ENCODE measurements around the gene SLC1A1.

The SLC1A1 gene

GRCh38 chr9:4508907-4509589, 18.8 kb downstream of the SLC1A1 start:
- no peak for DNase-seq (ENCODE audit: low read depth)
- no peak for TF ChIP-seq CTCF (IDR thresholded peaks at IDR 0.05; ENCODE audit: control insufficient read depth, extremely low read depth, insufficient read depth)
- no peak overlapping the region for H3K4me3 ChIP-seq (ENCODE audit: low read depth, low read length)

GRCh38 chr9:4509590-4509984, 19.3 kb downstream of the SLC1A1 start:
- no peak for DNase-seq (ENCODE audit: low read depth)
- TF ChIP-seq CTCF (IDR thresholded peaks at IDR 0.05; ENCODE audit: control insufficient read depth, extremely low read depth, insufficient read depth), result no peak
- no peak overlapping the region for H3K4me3 ChIP-seq (ENCODE audit: low read depth, low read length)

DNA sequence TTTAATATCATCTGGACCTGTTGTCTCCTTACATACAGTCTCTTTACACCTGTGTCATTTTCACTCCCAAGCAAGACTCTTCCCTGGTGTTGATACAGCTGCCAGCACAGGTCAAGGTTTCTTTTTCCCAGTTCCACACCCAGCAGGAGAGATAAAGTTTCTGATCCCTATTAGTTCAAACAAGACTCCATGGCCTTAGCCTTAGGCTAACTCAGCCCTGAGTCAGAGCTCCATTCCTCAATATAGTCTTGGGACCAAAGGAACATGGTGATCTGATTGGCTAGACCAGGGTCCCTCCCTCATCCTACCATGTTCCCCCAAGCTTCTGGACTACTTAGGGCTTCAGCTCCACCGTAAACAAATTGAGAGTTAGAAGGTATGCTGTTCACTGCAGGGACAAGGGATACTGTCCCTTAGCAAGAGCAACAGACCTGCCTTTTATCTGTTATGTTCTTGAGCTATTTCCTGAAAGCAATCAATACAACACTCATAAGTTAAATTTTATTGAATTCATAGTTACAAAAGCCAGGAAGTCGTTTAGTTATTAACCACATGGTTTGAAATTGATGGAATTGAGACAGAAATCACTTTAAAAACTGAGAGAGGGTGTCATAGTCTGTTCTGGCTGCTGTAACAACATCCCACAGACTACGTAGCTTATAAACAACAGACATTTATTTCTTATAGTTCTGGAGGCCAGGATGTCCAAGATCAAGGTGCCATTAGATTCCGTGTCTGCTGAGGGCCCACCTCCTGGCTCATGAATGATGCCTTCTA, 20.5 kb downstream of the SLC1A1 start:
- TF ChIP-seq CTCF (IDR thresholded peaks at IDR 0.05; ENCODE audit: control insufficient read depth, extremely low read depth, insufficient read depth), result no peak
- H3K4me3 ChIP-seq (ENCODE audit: low read depth, low read length), result no peak overlapping the region
- no peak for DNase-seq (ENCODE audit: low read depth)

GRCh38 chr9:4514252-4515128, 24.2 kb downstream of the SLC1A1 start:
- TF ChIP-seq CTCF (IDR thresholded peaks at IDR 0.05; ENCODE audit: control insufficient read depth, extremely low read depth, insufficient read depth), result no peak
- no peak for DNase-seq (ENCODE audit: low read depth)
- H3K4me3 ChIP-seq (ENCODE audit: low read depth, low read length), result no peak overlapping the region

DNA sequence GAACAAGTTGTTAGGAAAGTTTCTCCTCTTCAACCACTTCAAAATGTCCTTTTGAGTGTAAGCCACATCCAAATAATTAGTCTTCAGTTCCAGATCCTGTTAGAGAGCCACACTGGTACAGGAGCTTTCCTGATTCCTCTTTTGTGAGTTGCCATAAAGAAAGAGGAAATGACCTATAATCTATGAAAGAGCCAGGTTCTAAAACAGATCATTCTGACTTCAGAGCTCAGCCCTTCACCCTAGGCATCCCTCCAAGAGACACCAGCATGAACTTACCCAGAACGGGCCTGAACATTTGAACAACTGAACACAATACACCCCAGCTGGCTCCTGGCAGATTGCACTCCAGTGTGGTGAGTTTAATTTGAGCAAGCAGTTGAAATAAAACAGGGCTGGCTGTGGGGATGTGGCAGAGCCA, 25.7 kb downstream of the SLC1A1 start:
- TF ChIP-seq CTCF (IDR thresholded peaks at IDR 0.05; ENCODE audit: control insufficient read depth, extremely low read depth, insufficient read depth), result no peak
- no peak overlapping the region for H3K4me3 ChIP-seq (ENCODE audit: low read depth, low read length)
- no peak for DNase-seq (ENCODE audit: low read depth)

DNA sequence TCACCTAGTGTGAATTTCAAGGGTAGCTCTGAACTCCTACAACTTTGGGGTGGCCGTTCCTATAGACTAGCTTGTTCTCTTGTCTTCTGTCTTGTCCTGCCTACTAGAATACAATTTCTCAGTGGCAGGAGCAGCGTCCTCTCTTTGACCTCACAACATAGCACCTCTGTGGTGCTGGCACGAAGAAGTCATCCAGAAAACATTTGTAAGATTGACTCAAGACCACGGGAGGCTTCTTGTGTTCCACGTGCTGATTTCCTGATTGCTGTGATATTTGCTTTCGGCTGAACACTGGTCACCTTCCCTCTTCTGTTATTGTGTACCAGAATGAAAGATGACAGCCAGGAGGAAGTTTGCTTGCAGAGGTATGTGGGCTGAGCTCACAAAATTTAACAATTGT, 27.0 kb downstream of the SLC1A1 start:
- DNase-seq (ENCODE audit: low read depth), result no peak
- TF ChIP-seq CTCF (IDR thresholded peaks at IDR 0.05; ENCODE audit: control insufficient read depth, extremely low read depth, insufficient read depth), result no peak

More for the DNA sequence above, 27.0 kb downstream of the SLC1A1 start:
- H3K4me3 ChIP-seq (ENCODE audit: low read depth, low read length), result no peak overlapping the region
